SK-N-SH treated with all-trans-retinoic acid at 6 μM for 48 hours (cell line): Measurements from ENCODE around the gene GNA12.

ENCODE experiments used
- ATAC-seq: fragments of 200-7000 bp; cut with Tn5 transposase; 3 replicates; pipeline ENCODE4 v1.9.1; 2020; ENCODE audit warnings: mild to moderate bottlenecking, moderate library complexity
- ARNTL ChIP-seq: fragments of 450-650 bp; formaldehyde crosslinking; IDR thresholded peaks from 2 replicates; pipeline ENCODE4 v1.5.0; 2020; ENCODE audit warnings: low read depth, mild to moderate bottlenecking, moderate library complexity, borderline replicate concordance
- BACH2 ChIP-seq: fragments of 250-450 bp; sonication (Bioruptor Pico); IDR thresholded peaks from 2 replicates; pipeline ENCODE4 v1.9.0; 2021; ENCODE audit warnings: mild to moderate bottlenecking, borderline replicate concordance
- CREB5 ChIP-seq: fragments of 250-450 bp; sonication (Bioruptor Pico); IDR thresholded peaks from 2 replicates; pipeline ENCODE4 v1.5.1; 2020; ENCODE audit warnings: low read depth, mild to moderate bottlenecking, moderate library complexity
- CSDC2 ChIP-seq: fragments of 250-450 bp; sonication (Bioruptor Pico); IDR thresholded peaks from 2 replicates; pipeline ENCODE4 v1.5.0; 2020; ENCODE audit warnings: mild to moderate bottlenecking, moderate library complexity
- CSRNP3 ChIP-seq: fragments of 250-450 bp; sonication (Bioruptor Pico); IDR thresholded peaks from 2 replicates; pipeline ENCODE4 v1.5.1; 2021; ENCODE audit warnings: mild to moderate bottlenecking, moderate library complexity
- ESRRG ChIP-seq: fragments of 250-450 bp; sonication (Bioruptor Pico); IDR thresholded peaks from 2 replicates; pipeline ENCODE4 v1.6.1; 2021; ENCODE audit warnings: mild to moderate bottlenecking
- GLIS3 ChIP-seq: fragments of 250-450 bp; sonication (Bioruptor Pico); IDR thresholded peaks from 2 replicates; pipeline ENCODE4 v1.5.0; 2020; ENCODE audit warnings: mild to moderate bottlenecking, moderate library complexity
- ISL1 ChIP-seq: fragments of 250-450 bp; sonication (Bioruptor Pico); IDR thresholded peaks from 2 replicates; pipeline ENCODE4 v2.1.2; 2022; ENCODE audit warnings: mild to moderate bottlenecking, moderate library complexity
- OSR1 ChIP-seq: fragments of 250-450 bp; sonication (Bioruptor Pico); IDR thresholded peaks from 2 replicates; pipeline ENCODE4 v1.8.0; 2022; ENCODE audit warnings: moderate library complexity, mild to moderate bottlenecking, inconsistent platforms
- PATZ1 ChIP-seq: fragments of 250-450 bp; sonication (Bioruptor Pico); IDR thresholded peaks from 2 replicates; pipeline ENCODE4 v1.8.0; 2020; ENCODE audit warnings: mild to moderate bottlenecking, moderate library complexity, borderline replicate concordance
- PPARA ChIP-seq: fragments of 250-450 bp; sonication (Bioruptor Pico); IDR thresholded peaks from 2 replicates; pipeline ENCODE4 v1.5.0; 2020; ENCODE audit warnings: mild to moderate bottlenecking, borderline replicate concordance
- RARB ChIP-seq: fragments of 250-450 bp; sonication (Bioruptor Pico); IDR thresholded peaks from 2 replicates; pipeline ENCODE4 v1.8.0; 2021; ENCODE audit warnings: mild to moderate bottlenecking, moderate library complexity
- SNAI2 ChIP-seq: fragments of 250-450 bp; sonication (Bioruptor Pico); IDR thresholded peaks from 2 replicates; pipeline ENCODE4 v1.5.0; 2020; ENCODE audit warnings: mild to moderate bottlenecking, moderate library complexity
- TCF4 ChIP-seq: fragments of 250-450 bp; sonication (Bioruptor Pico); IDR thresholded peaks from 2 replicates; pipeline ENCODE4 v1.8.0; 2021; ENCODE audit warnings: mild to moderate bottlenecking, moderate library complexity, borderline replicate concordance
- TOX ChIP-seq: fragments of 250-450 bp; sonication (Bioruptor Pico); IDR thresholded peaks from 2 replicates; pipeline ENCODE4 v1.8.0; 2021; ENCODE audit warnings: mild to moderate bottlenecking, moderate library complexity, borderline replicate concordance
- TSHZ2 ChIP-seq: fragments of 250-450 bp; sonication (Bioruptor Pico); IDR thresholded peaks from 2 replicates; pipeline ENCODE4 v1.5.0; 2020; ENCODE audit warnings: mild to moderate bottlenecking, moderate library complexity
- ZC3H10 ChIP-seq: fragments of 250-450 bp; sonication (Bioruptor Pico); IDR thresholded peaks from 2 replicates; pipeline ENCODE4 v1.5.1; 2021; ENCODE audit warnings: mild to moderate bottlenecking, moderate library complexity
- ZFP3 ChIP-seq: fragments of 250-450 bp; sonication (Bioruptor Pico); IDR thresholded peaks from 2 replicates; pipeline ENCODE4 v1.5.0; 2020; ENCODE audit warnings: mild to moderate bottlenecking, moderate library complexity
- ZFP30 ChIP-seq: fragments of 450-650 bp; formaldehyde crosslinking; IDR thresholded peaks from 2 replicates; pipeline ENCODE4 v1.5.0; 2022; ENCODE audit warnings: mild to moderate bottlenecking, moderate library complexity
- ZNF565 ChIP-seq: fragments of 450-650 bp; formaldehyde crosslinking; conservative IDR thresholded peaks from 2 replicates; pipeline ENCODE4 v1.5.0; 2020; ENCODE audit warnings: low read depth, mild to moderate bottlenecking, moderate library complexity
- ZNF70 ChIP-seq: fragments of 450-650 bp; formaldehyde crosslinking; IDR thresholded peaks from 2 replicates; pipeline ENCODE4 v1.5.0; 2020; ENCODE audit warnings: mild to moderate bottlenecking, moderate library complexity
- ZNF8 ChIP-seq: fragments of 450-650 bp; formaldehyde crosslinking; IDR thresholded peaks from 2 replicates; pipeline ENCODE4 v1.5.0; 2020; ENCODE audit warnings: mild to moderate bottlenecking, moderate library complexity

Gene GNA12

GRCh38 chr7:2810682-2811415 lies 33.3 kb downstream of the GNA12 start:
- no peak for TF ChIP-seq PPARA
- TF ChIP-seq ZFP3 (CRISPR knock-in tag): no peak
- no peak for TF ChIP-seq CSRNP3 (CRISPR knock-in tag)
- TF ChIP-seq PATZ1 (CRISPR knock-in tag): no peak
- TF ChIP-seq ZFP30 (CRISPR knock-in tag): no peak
- no peak for TF ChIP-seq CREB5 (CRISPR knock-in tag)
- no peak for TF ChIP-seq ZC3H10 (CRISPR knock-in tag)
- no peak for TF ChIP-seq SNAI2 (CRISPR knock-in tag)
- TF ChIP-seq CSDC2 (CRISPR knock-in tag): no peak
- TF ChIP-seq TSHZ2 (CRISPR knock-in tag): no peak
- no peak for TF ChIP-seq ISL1 (CRISPR knock-in tag)
- no peak for TF ChIP-seq ZNF565 (CRISPR knock-in tag)
- no peak for TF ChIP-seq GLIS3 (CRISPR knock-in tag)
- no peak for TF ChIP-seq RARB (CRISPR knock-in tag)
- no peak for TF ChIP-seq BACH2 (CRISPR knock-in tag)
- no peak for TF ChIP-seq ZNF70
- TF ChIP-seq ARNTL (CRISPR knock-in tag): no peak
- TF ChIP-seq, all 23 proteins: peak for 0
- no peak for ATAC-seq

- TF ChIP-seq GLIS3 (CRISPR knock-in tag) (no peak), ZNF565 (CRISPR knock-in tag) (no peak), PPARA (no peak), ZNF8 (no peak), OSR1 (CRISPR knock-in tag) (no peak), TOX (CRISPR knock-in tag) (no peak), ISL1 (CRISPR knock-in tag) (no peak), ZFP3 (CRISPR knock-in tag) (no peak), CSRNP3 (CRISPR knock-in tag) (no peak), CREB5 (CRISPR knock-in tag) (no peak), RARB (CRISPR knock-in tag) (no peak), ESRRG (CRISPR knock-in tag) (no peak), TSHZ2 (CRISPR knock-in tag) (no peak), TCF4 (no peak), PATZ1 (CRISPR knock-in tag) (no peak), SNAI2 (CRISPR knock-in tag) (no peak)
- ATAC-seq: no peak
Measured at GRCh38 chr7:2809903-2810625, 34.0 kb downstream of the GNA12 start.
